NCI-H2107 treated with DMSO at 0.1 percent for 48 hours (cell line): ENCODE results near the gene ELOA2.
"Not testable (repeated sequence)": the region's sequence is repeated elsewhere in the genome, so short reads cannot be mapped to it uniquely, and the experiment has no call there.

Source experiments
- DNase-seq: peaks from one replicate; lab custom pipeline; 2025; ENCODE audit not compliant: unreplicated experiment; lab: John Stamatoyannopoulos, UW

Gene ELOA2, protein sequence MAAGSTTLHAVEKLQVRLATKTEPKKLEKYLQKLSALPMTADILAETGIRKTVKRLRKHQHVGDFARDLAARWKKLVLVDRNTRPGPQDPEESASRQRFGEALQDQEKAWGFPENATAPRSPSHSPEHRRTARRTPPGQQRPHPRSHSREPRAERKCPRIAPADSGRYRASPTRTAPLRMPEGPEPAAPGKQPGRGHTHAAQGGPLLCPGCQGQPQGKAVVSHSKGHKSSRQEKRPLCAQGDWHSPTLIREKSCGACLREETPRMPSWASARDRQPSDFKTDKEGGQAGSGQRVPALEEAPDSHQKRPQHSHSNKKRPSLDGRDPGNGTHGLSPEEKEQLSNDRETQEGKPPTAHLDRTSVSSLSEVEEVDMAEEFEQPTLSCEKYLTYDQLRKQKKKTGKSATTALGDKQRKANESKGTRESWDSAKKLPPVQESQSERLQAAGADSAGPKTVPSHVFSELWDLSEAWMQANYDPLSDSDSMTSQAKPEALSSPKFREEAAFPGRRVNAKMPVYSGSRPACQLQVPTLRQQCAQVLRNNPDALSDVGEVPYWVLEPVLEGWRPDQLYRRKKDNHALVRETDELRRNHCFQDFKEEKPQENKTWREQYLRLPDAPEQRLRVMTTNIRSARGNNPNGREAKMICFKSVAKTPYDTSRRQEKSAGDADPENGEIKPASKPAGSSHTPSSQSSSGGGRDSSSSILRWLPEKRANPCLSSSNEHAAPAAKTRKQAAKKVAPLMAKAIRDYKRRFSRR

GRCh38 chr18:47035156-47035671 is at the start of gene ELOA2:
Gene ELOA2, minus strand, starts transcription at chr18:47035621. Its CDS starts 357 bp downstream, at chr18:47035264.
- DNase-seq: no peak

DNA sequence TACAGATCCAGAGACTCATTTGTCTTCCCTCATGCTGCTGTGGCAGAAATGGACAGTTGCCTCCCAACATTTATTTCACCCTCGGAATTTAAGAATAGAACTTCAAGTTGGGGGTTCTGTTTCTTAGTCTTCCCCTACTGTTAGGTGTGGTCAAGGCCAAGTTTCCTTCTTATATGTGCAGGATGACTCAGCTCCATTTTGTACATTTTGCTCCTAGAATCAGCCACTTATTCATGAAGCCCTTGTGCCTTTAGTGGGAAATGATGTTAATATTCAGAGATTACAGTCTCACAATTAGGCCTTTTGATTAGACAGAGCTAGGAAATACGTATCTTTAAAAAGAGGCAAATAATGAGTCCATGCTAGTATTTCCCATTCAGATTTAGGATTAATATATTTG is 46.2 kb upstream of the ELOA2 start:
- DNase-seq: no peak

DNA sequence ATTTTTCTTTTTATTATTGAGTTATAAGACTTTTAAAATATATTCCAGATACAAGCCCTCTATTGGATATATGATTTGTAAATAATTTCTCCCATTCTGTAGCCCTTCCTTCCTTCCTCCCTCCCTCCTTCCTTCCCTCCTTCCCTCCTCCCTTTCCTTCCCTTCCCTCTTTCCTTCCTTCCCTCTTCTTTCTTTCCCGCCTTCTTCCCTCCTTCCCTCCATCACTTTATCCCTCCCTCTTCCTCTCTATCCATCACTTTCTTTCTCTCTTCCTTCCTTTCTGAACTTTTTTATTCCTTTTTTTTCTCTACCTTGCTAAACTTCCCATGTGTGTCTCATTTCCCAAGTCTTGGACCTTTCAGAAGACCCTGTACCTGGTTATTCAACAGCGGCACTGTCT is 45.5 kb upstream of the ELOA2 start:
- DNase-seq: no peak

DNA sequence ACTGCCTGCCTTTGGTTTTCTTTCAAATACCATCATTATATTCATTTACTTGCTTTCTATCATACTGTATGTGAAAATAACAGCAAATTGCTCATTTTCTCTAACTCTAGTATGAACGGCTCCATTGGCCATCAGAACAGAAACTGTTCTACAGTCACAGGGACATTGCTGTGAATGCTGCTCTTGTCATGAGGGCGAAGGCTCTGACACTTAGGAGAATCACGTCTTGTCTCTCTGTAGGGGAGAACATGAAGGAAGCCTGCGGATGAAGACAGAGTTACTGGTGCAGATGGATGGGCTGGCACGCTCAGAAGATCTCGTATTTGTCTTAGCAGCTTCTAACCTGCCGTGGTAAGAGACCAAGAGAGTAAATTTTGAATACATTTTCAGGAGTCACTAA is 41.7 kb upstream of the ELOA2 start:
- no peak for DNase-seq

GRCh38 chr18:47075098-47075883 is 39.9 kb upstream of the ELOA2 start:
- no peak for DNase-seq

DNA sequence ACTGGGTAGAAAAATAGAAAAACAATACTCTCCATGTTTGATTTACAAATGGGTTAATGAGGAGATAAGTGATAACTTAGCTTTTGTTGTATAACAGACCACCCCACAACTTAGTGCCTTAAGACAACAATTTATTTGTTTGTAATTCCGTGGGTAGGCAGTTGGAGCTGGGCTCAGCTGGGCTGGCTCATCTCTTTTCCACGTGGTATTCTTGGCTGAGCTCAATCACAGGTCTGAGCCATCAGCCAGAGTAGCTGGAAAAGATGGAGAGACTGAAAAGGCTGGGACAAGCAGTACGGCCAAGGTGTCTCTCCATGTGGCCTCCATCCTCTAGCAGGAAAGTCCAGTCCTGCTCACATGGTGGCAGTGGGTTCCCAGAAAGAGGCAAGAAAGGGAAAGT is 32.2 kb upstream of the ELOA2 start:
- DNase-seq: no peak

- no peak for DNase-seq
Measured at GRCh38 chr18:47063096-47063495, 27.7 kb upstream of the ELOA2 start.

GRCh38 chr18:47062471-47062870 is 27.1 kb upstream of the ELOA2 start:
- DNase-seq: no peak

DNA sequence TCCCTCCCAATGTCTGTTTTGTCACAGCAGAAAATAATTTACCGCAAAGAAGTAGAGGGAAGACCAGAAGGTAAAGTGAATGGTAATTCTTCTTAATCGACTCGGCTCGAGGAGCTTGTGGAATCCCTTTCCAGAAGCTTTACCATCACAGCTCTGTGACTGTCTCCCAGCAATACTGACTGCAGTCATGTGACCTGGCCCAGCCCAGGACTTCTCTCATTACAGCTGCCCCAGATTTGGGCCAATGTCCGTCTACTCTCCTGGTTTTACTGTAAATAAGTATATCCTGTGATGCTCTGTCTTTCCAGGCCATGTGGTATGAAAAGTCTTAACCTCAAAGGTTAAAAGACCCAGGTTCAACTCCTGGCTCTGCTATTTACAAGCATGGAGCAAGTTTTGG is 18.9 kb upstream of the ELOA2 start:
- no peak for DNase-seq

- no peak for DNase-seq
Measured at GRCh38 chr18:47050468-47050867, 15.0 kb upstream of the ELOA2 start.

GRCh38 chr18:47040982-47041381 is 5.6 kb upstream of the ELOA2 start:
- DNase-seq: no peak

GRCh38 chr18:47036927-47037578 is 1.6 kb upstream of the ELOA2 start:
- no peak for DNase-seq

- peak; percentile 20 for DNase-seq
Measured at GRCh38 chr18:47036298-47036874, 965 bp upstream of the ELOA2 start.

- not testable (repeated sequence) for DNase-seq
Measured at GRCh38 chr18:47034591-47034990, 830 bp downstream of the ELOA2 start.

- DNase-seq: no peak
Measured at GRCh38 chr18:47032945-47033344, 2.5 kb downstream of the ELOA2 start.

- DNase-seq: not testable (repeated sequence)
Measured at GRCh38 chr18:47030887-47031286, 4.5 kb downstream of the ELOA2 start.

GRCh38 chr18:47029684-47030353 is 5.6 kb downstream of the ELOA2 start:
- not testable (repeated sequence) for DNase-seq

- not testable (repeated sequence) for DNase-seq
Measured at GRCh38 chr18:47028738-47029137, 6.7 kb downstream of the ELOA2 start.

DNA sequence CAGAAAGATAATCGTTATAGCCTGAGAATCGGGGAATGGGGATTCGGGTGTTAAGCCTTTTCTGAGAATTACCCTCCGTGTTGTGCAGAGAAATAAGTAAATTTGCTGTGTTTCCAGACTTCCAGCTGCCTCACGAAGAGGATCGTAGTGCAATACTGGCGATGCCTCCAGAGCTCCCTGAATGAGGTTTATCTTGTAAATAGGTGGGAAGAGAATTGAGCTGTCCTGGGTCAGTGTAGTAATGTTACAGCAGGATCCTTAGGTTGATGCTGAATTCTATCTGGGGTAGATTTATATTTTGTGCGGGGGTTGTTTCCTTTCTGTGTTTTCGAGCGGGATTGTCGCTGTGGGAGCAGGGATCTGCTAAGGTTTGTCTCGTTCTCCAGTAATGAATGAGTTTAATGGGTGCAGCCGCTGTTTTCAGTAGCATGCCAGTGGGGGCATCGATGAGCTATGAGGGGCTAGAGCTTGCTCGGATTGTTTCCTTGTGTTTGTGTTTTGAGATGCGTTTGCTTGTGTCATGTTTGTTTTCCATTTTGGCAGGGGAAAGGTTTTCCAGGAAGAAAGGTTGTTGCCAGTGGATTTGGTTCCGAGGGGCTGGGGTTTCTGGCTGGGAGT is 9.8 kb downstream of the ELOA2 start:
- DNase-seq: not testable (repeated sequence)
